ENCODE results near the gene BCAS1.

BCAS1 gene

GRCh38 chr20:53990003-53990402 lies 80.4 kb downstream of the BCAS1 start:
- no peaks in the 10 kb centered on the region for H3K9me3 ChIP-seq (ENCODE audit: low read length)
- no peak overlapping the region for H2AFZ ChIP-seq (ENCODE audit: low read depth, low read length)
- H3K27me3 ChIP-seq (ENCODE audit: insufficient read depth, low read length) = peaks cover 5% of the 10 kb centered on the region

DNA sequence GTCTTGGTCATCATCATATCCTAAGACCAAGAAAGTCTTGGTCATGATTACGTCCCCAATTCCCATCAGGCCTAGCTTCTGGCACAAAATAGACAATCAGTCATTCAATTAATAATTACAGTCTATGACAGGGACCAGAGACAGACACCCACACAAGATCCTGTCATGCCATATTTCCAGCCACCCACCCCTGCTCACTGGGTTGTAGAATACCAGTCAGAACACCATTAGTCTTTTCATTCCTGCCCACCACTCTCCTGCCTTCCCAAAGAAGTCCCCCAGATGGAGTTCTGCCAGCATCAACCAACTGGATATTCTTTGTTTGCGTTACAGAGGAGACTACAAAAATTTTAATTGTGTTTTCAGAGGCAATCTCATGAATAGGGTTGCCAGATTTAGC lies 81.0 kb downstream of the BCAS1 start:
- no peak overlapping the region for H3K4me3 ChIP-seq (ENCODE audit: low read length)
- no peak overlapping the region for H2AFZ ChIP-seq (ENCODE audit: low read depth, low read length)
- H3K4me1 ChIP-seq (ENCODE audit: insufficient read depth, low read length) = no peaks in the 10 kb centered on the region
- H3K36me3 ChIP-seq (ENCODE audit: insufficient read depth, low read length) = no peaks in the 10 kb centered on the region
- peaks cover 5% of the 10 kb centered on the region for H3K27me3 ChIP-seq (ENCODE audit: insufficient read depth, low read length)
- no peaks in the 10 kb centered on the region for H3K9me3 ChIP-seq (ENCODE audit: low read length)

More at GRCh38 chr20:53990003-53990402, 80.4 kb downstream of the BCAS1 start:
- Histone ChIP-seq H3K36me3 (ENCODE audit: insufficient read depth, low read length) (no peaks in the 10 kb centered on the region), H3K4me3 (ENCODE audit: low read length) (no peak overlapping the region), H3K4me1 (ENCODE audit: insufficient read depth, low read length) (no peaks in the 10 kb centered on the region)

- H3K36me3 ChIP-seq (ENCODE audit: insufficient read depth, low read length) = no peaks in the 10 kb centered on the region
- no peak overlapping the region for H2AFZ ChIP-seq (ENCODE audit: low read depth, low read length)
- H3K4me3 ChIP-seq (ENCODE audit: low read length) = no peak overlapping the region
- H3K27me3 ChIP-seq (ENCODE audit: insufficient read depth, low read length) = peaks cover 7% of the 10 kb centered on the region
- H3K4me1 ChIP-seq (ENCODE audit: insufficient read depth, low read length) = no peaks in the 10 kb centered on the region
- no peaks in the 10 kb centered on the region for H3K9me3 ChIP-seq (ENCODE audit: low read length)
Observed at GRCh38 chr20:53986037-53986650, 84.2 kb downstream of the BCAS1 start.

GRCh38 chr20:53985150-53985518 lies 85.3 kb downstream of the BCAS1 start:
- Histone ChIP-seq H3K27me3 (ENCODE audit: insufficient read depth, low read length) (peaks cover 5% of the 10 kb centered on the region), H3K9me3 (ENCODE audit: low read length) (no peaks in the 10 kb centered on the region), H3K4me3 (ENCODE audit: low read length) (no peak overlapping the region), H3K4me1 (ENCODE audit: insufficient read depth, low read length) (no peaks in the 10 kb centered on the region), H3K36me3 (ENCODE audit: insufficient read depth, low read length) (no peaks in the 10 kb centered on the region), H2AFZ (ENCODE audit: low read depth, low read length) (no peak overlapping the region)

DNA sequence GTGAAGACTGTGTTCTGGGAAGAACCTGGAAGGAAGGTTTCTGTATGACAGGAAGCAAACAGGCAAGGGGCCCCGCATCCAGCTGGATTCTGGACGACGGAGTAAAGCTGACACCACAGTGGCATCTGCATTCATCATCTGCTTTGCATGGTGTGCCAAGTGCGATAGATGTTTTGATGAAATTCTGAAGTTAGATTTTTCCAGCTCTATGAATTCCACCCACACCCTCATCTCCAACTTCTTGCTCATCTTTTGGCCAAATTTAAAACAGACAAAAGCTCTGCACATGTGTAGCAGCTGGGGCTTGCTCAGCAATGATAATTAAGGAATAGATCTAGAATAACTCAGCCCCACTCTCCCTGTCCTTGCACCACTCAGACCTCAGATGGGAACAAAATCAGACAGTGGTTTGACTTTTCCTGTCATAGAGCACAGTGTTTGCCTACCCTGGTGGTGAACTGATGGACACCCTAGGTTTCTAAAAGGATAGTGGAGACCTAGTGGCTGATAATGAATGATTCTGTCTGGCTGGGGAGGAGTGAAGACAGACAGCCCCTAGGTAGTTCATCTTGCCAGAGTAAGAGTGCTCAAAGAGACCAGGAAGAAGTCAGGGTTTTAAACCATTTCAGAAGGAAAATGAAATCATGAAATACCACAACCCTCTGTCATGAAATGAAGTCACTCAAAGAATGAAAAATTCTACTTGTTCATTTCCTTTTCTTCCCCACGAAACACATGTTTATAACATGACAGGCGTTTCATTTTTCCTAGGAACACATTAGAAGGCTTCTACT lies 85.8 kb downstream of the BCAS1 start:
- Histone ChIP-seq H3K4me3 (ENCODE audit: low read length) (no peak overlapping the region), H3K9me3 (ENCODE audit: low read length) (no peaks in the 10 kb centered on the region), H3K27me3 (ENCODE audit: insufficient read depth, low read length) (peaks cover 5% of the 10 kb centered on the region), H3K36me3 (ENCODE audit: insufficient read depth, low read length) (no peaks in the 10 kb centered on the region), H3K4me1 (ENCODE audit: insufficient read depth, low read length) (no peaks in the 10 kb centered on the region), H2AFZ (ENCODE audit: low read depth, low read length) (no peak overlapping the region)

DNA sequence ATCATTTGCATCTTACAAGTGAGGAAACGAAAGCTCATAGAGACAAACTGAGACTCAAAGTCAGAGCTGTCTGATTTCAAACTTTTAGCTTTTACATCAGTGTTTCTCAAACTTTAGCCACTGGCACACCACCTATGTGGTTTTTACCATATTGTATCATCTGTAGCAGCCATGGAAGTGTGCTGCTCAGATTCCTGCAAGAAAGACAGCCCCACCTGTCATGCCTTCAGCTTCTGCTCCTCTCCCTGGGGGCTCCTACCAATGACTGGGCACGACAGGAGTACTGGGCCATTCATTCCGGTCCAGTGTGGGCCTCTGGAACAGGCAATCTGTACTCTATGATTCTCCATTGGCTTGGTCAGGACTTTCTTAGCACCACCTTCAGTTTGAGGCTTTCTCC lies 87.0 kb downstream of the BCAS1 start:
- H3K36me3 ChIP-seq (ENCODE audit: insufficient read depth, low read length) = no peaks in the 10 kb centered on the region
- H2AFZ ChIP-seq (ENCODE audit: low read depth, low read length) = no peak overlapping the region
- H3K27me3 ChIP-seq (ENCODE audit: insufficient read depth, low read length) = peaks cover 5% of the 10 kb centered on the region
- H3K9me3 ChIP-seq (ENCODE audit: low read length) = no peaks in the 10 kb centered on the region
- H3K4me3 ChIP-seq (ENCODE audit: low read length) = no peak overlapping the region
- H3K4me1 ChIP-seq (ENCODE audit: insufficient read depth, low read length) = no peaks in the 10 kb centered on the region

- Histone ChIP-seq H2AFZ (ENCODE audit: low read depth, low read length) (no peak overlapping the region), H3K36me3 (ENCODE audit: insufficient read depth, low read length) (no peaks in the 10 kb centered on the region), H3K4me3 (ENCODE audit: low read length) (no peak overlapping the region), H3K9me3 (ENCODE audit: low read length) (no peaks in the 10 kb centered on the region), H3K27me3 (ENCODE audit: insufficient read depth, low read length) (peaks cover 2% of the 10 kb centered on the region), H3K4me1 (ENCODE audit: insufficient read depth, low read length) (no peaks in the 10 kb centered on the region)
Observed at GRCh38 chr20:53982624-53983023, 87.8 kb downstream of the BCAS1 start.

GRCh38 chr20:53981752-53982437 lies 88.5 kb downstream of the BCAS1 start:
- no peaks in the 10 kb centered on the region for H3K36me3 ChIP-seq (ENCODE audit: insufficient read depth, low read length)
- peaks cover 2% of the 10 kb centered on the region for H3K27me3 ChIP-seq (ENCODE audit: insufficient read depth, low read length)

GRCh38 chr20:53981130-53981529 lies 89.3 kb downstream of the BCAS1 start:
- no peak overlapping the region for H2AFZ ChIP-seq (ENCODE audit: low read depth, low read length)

More at GRCh38 chr20:53981752-53982437, 88.5 kb downstream of the BCAS1 start:
- H2AFZ ChIP-seq (ENCODE audit: low read depth, low read length) = no peak overlapping the region
- H3K4me3 ChIP-seq (ENCODE audit: low read length) = no peak overlapping the region
- no peaks in the 10 kb centered on the region for H3K9me3 ChIP-seq (ENCODE audit: low read length)
- H3K4me1 ChIP-seq (ENCODE audit: insufficient read depth, low read length) = no peaks in the 10 kb centered on the region

GRCh38 chr20:53980031-53980465 lies 90.3 kb downstream of the BCAS1 start:
- peaks cover 2% of the 10 kb centered on the region for H3K27me3 ChIP-seq (ENCODE audit: insufficient read depth, low read length)
- no peaks in the 10 kb centered on the region for H3K9me3 ChIP-seq (ENCODE audit: low read length)
- no peak overlapping the region for H2AFZ ChIP-seq (ENCODE audit: low read depth, low read length)
- H3K4me1 ChIP-seq (ENCODE audit: insufficient read depth, low read length) = peaks cover 3% of the 10 kb centered on the region
- H3K36me3 ChIP-seq (ENCODE audit: insufficient read depth, low read length) = no peaks in the 10 kb centered on the region
- H3K4me3 ChIP-seq (ENCODE audit: low read length) = no peak overlapping the region

More at GRCh38 chr20:53981130-53981529, 89.3 kb downstream of the BCAS1 start:
- H3K4me3 ChIP-seq (ENCODE audit: low read length) = no peak overlapping the region
- H3K27me3 ChIP-seq (ENCODE audit: insufficient read depth, low read length) = peaks cover 2% of the 10 kb centered on the region
- H3K36me3 ChIP-seq (ENCODE audit: insufficient read depth, low read length) = no peaks in the 10 kb centered on the region
- no peaks in the 10 kb centered on the region for H3K9me3 ChIP-seq (ENCODE audit: low read length)
- no peaks in the 10 kb centered on the region for H3K4me1 ChIP-seq (ENCODE audit: insufficient read depth, low read length)

- H2AFZ ChIP-seq (ENCODE audit: low read depth, low read length) = no peak overlapping the region
Observed at GRCh38 chr20:53978497-53978896, 91.9 kb downstream of the BCAS1 start.

DNA sequence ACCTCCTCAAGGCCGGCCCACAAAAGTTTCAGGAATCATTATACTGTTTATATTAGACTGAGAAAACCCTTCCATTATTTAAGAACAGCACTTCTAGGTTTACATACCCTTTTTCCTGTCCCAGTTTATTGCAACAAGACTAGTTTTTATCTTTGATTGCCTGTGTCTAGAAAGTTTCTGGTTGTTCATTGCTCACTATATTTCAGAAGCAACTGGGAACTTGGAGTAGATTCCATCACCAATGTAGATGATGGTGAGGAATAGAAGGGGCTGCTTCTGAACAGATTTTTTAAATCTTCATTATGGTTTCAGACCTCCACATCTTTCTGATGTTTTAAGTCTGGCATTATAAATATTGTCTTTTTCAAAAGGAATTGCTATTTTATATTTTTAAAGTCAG lies 93.0 kb downstream of the BCAS1 start:
- H3K27me3 ChIP-seq (ENCODE audit: insufficient read depth, low read length) = no peaks in the 10 kb centered on the region
- H3K4me3 ChIP-seq (ENCODE audit: low read length) = no peak overlapping the region
- peaks cover 3% of the 10 kb centered on the region for H3K4me1 ChIP-seq (ENCODE audit: insufficient read depth, low read length)
- no peaks in the 10 kb centered on the region for H3K9me3 ChIP-seq (ENCODE audit: low read length)
- no peak overlapping the region for H2AFZ ChIP-seq (ENCODE audit: low read depth, low read length)
- H3K36me3 ChIP-seq (ENCODE audit: insufficient read depth, low read length) = no peaks in the 10 kb centered on the region

More at GRCh38 chr20:53978497-53978896, 91.9 kb downstream of the BCAS1 start:
- Histone ChIP-seq H3K4me1 (ENCODE audit: insufficient read depth, low read length) (peaks cover 3% of the 10 kb centered on the region), H3K27me3 (ENCODE audit: insufficient read depth, low read length) (peaks cover 2% of the 10 kb centered on the region), H3K9me3 (ENCODE audit: low read length) (no peaks in the 10 kb centered on the region), H3K4me3 (ENCODE audit: low read length) (no peak overlapping the region), H3K36me3 (ENCODE audit: insufficient read depth, low read length) (no peaks in the 10 kb centered on the region)

GRCh38 chr20:53975761-53976160 lies 94.6 kb downstream of the BCAS1 start:
- no peak overlapping the region for H2AFZ ChIP-seq (ENCODE audit: low read depth, low read length)
- no peaks in the 10 kb centered on the region for H3K27me3 ChIP-seq (ENCODE audit: insufficient read depth, low read length)
- H3K4me1 ChIP-seq (ENCODE audit: insufficient read depth, low read length) = peaks cover 3% of the 10 kb centered on the region
- H3K9me3 ChIP-seq (ENCODE audit: low read length) = no peaks in the 10 kb centered on the region
- no peak overlapping the region for H3K4me3 ChIP-seq (ENCODE audit: low read length)
- H3K36me3 ChIP-seq (ENCODE audit: insufficient read depth, low read length) = no peaks in the 10 kb centered on the region
